Epithelial cell of proximal tubule (primary cell): ENCODE results near the gene FAM118B. TPM values are rescaled to one million over a fixed set of nuclear protein-coding genes. Genes with fewer than 3 reads are reported as not detected.
A peak's percentile ranks its signal among the peaks of the same experiment; 100 is the strongest.

ENCODE experiments used
- DNase-seq: peaks from one replicate; pipeline ENCODE4 v3.0.0-alpha.2; 2011; ENCODE audit warnings: low read depth
- H3K4me3 ChIP-seq: 2 replicates; pipeline ENCODE4 v1.5.1; 2011; ENCODE audit warnings: low read depth, mild to moderate bottlenecking, low read length
- total RNA-seq: library from RNA; depleted of rRNA; stranded (reverse); fragments of >200 nt; gene quantifications from 2 replicates; pipeline ENCODE4 v1.2.3, GENCODE V29; 2015
- TF ChIP-seq, protein P1 (sequence below): conservative IDR thresholded peaks from 2 replicates; pipeline ENCODE4 v1.5.1; 2012; ENCODE audit warnings: low read depth, mild to moderate bottlenecking, low read length

Gene FAM118B
- total RNA-seq, 1 donor from 2014 or later = 26.0 TPM

DNA sequence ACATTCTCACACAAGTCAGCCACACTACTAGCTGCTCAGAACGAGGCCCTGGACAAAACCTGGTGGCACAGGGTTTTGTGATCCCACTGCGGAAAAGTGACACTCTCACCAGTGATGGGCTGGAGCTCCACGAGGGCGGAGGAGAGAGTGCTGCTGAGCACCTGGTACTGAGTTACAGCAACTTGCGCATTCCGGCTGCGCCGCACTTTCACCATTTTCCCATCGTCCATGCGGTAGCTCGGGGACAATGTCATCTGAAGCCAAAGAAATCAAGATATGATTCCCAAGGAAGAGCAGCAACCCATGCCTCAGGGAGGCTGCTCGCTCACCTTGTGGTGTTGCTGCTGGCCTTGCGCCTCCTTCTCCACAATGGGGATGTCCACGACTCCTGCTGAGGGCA, 6.2 kb upstream of the FAM118B start:
- TF ChIP-seq, protein P1, sequence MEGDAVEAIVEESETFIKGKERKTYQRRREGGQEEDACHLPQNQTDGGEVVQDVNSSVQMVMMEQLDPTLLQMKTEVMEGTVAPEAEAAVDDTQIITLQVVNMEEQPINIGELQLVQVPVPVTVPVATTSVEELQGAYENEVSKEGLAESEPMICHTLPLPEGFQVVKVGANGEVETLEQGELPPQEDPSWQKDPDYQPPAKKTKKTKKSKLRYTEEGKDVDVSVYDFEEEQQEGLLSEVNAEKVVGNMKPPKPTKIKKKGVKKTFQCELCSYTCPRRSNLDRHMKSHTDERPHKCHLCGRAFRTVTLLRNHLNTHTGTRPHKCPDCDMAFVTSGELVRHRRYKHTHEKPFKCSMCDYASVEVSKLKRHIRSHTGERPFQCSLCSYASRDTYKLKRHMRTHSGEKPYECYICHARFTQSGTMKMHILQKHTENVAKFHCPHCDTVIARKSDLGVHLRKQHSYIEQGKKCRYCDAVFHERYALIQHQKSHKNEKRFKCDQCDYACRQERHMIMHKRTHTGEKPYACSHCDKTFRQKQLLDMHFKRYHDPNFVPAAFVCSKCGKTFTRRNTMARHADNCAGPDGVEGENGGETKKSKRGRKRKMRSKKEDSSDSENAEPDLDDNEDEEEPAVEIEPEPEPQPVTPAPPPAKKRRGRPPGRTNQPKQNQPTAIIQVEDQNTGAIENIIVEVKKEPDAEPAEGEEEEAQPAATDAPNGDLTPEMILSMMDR = no peak
- DNase-seq = no peak
- no peak overlapping the region for H3K4me3 ChIP-seq

DNA sequence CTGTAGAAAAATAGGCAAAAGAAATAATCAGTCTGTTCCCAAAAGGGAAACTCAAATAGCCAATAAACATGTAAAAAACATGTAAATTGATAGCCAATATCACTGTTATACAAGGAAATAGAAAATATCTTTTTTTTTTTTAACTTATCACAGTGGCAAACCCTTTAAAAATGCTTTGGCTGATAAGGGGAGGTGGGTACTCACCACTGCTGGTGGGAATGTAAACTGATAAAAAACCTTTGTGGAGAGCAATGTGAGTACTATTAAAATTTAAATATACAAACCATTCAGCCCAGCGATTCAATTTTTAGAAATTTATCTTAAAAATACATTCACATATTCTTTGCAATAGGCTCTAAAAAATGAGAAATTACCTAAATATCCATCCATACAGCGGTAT, 3.7 kb upstream of the FAM118B start:
- TF ChIP-seq, protein P1 = no peak
- no peak overlapping the region for H3K4me3 ChIP-seq
- DNase-seq = no peak

DNA sequence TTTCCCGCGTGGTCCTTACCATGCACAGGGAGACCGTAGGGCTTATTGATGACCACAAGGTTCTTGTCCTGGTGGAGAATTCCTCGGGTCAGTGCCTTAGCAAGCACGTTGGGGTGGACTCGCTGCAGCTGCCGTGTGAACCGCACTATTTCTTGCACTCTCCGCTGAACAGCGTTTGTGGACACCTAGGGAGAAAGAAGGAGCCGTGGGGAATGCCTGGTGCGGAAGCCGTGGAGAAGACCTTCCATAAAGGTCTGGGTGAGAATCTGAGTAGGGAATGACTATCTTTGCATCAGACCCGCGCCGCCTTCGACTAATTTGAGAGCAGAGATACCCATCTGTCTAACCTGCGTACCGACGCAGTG, 729 bp upstream of the FAM118B start:
- peak overlapping the region; percentile 99 for H3K4me3 ChIP-seq
- TF ChIP-seq, protein P1 = no peak
- no peak for DNase-seq

DNA sequence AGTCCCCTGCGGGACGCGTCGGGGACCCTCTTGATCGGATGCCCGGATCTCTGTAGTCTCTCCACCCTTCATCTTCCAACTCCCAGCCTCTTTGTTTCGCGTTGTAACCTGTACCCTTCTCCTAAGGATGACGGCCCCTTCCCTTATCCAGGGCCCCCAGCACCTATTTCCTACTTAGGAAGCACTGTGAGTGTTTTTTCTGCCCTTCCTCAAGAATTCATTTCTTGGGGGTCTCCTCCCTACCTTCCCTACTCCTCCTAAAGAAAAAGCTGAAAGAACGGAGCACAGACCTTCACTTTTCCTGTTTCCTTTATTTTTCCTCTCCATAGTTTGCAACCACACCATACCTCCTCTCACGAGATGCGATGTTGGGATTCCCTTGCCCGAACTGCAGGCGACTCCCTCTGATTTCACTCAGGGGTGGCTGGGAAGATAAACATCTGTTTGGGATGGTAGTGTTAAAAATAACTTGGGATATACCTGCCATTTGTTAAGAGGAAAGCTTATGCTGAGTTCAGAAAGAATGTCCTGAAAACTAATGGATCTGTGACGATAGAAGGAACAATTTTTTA, 593 bp downstream of the FAM118B start:
- no peak for DNase-seq
- TF ChIP-seq, protein P1 = no peak
- H3K4me3 ChIP-seq = peak overlapping the region; percentile 99

DNA sequence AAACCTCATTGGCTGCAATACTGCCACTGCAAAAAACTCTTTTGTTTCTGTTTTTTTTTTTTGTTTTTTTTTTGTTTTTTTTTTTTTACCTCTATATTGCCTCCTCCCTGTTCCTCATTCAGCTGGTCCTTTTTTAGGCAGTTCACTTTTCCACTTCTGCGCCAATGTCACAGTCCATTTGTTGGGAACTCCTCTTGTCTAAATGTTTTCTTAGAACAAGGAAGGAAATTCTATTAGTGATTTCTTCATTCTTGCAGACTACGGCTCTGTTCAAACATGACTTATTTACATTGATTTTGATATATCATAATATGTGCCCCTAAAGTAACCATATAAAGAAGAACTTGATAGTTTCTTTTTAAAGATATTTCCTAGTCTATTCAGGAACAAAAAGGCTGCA, 2.9 kb downstream of the FAM118B start:
- H3K4me3 ChIP-seq = peak overlapping the region; percentile 30
- no peak for DNase-seq
- TF ChIP-seq, protein P1 = no peak

DNA sequence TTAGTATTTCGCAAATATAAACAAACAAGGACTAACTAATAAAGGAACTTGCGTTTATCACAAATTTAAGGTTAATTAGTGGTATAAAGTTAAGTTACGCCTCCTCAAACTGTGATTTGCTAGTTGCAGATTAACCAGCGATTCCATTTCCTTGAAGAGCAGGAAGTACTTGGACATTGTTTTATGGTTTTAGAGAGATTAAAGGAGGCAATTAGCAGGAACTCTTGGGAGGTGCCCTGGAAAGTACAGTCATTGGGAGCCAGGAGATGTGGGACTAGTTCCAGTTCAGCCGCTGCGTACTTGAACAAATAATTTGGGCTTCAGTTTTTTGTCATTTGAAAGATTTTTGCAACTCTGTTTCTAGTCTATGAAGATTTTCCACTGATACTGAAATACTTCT, 3.3 kb downstream of the FAM118B start:
- TF ChIP-seq, protein P1 = no peak
- H3K4me3 ChIP-seq = peak overlapping the region; percentile 30
- DNase-seq = no peak

DNA sequence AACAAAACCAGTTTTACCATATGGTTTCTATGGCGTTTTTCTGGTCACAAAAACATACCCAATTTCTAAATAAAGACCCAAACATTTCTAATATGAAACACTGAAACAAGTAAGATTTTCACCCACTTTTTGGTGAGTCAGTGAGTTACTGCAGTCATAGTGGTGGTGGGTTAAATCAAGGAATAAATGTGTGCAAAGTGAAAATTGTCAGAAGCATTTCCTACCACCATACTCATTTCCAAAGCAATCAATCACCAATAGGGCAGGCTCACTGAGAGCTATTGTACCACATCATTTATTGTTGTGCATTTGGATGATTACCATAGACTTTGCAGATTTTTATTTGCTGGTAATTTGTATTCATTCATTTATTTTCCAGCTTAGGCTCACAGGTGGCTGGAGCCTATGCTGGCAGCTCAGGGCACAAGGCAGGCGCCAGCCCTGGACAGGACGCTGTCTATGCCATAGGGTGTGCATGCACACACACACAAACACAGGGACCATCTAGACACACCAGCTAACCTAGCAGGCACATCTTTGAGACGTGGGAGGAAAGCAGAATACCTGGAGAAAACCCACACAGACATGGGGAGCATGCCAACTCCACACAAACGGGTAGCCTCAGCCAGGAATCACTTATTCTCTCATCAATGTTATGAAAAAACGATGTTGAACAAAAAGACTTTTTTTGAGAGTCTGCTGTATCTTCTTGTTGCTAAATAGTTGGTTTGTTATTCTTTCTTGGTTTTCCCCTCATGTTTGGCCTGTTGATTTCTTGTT, 5.1 kb downstream of the FAM118B start:
- no peak for DNase-seq
- TF ChIP-seq, protein P1 = no peak

More for the DNA sequence above, 5.1 kb downstream of the FAM118B start:
- no peak overlapping the region for H3K4me3 ChIP-seq
